Panc1 (cell line): ENCODE results near the gene ZFAND3. TPM values are rescaled to one million over a fixed set of nuclear protein-coding genes. Genes with fewer than 3 reads are reported as not detected.

Experiments
- ATAC-seq: fragments of 200-7000 bp; cut with Tn5 transposase; 2 replicates; pipeline ENCODE4 v1.9.1; 2020; ENCODE audit warnings: mild to moderate bottlenecking, moderate library complexity
- BruUV-seq: library from RNA; stranded (reverse); fragments of 400-500 nt; replicated peaks from 2 replicates; lab custom pipeline; 2021; lab: Mats Ljungman, UMichigan
- CTCF ChIA-PET: fragments of 300-600 bp; sonication (Branson Sonifier 250); formaldehyde crosslinking; loops from one replicate; lab custom pipeline; 2022; ENCODE audit warnings: antibody characterized with exemption; lab: Charles Lee
- POLR2A ChIA-PET: fragments of 300-600 bp; sonication (Branson Sonifier 250); formaldehyde crosslinking; loops from one replicate; lab custom pipeline; 2022; ENCODE audit warnings: antibody characterized with exemption; lab: Charles Lee
- DNase-seq: peaks from one replicate; pipeline ENCODE4 v3.0.0-alpha.2; 2010; ENCODE audit warnings: low read depth, low spot score
- H3K27ac ChIP-seq: 2 replicates; pipeline ENCODE4 v1.5.1; 2011; ENCODE audit warnings: mild to moderate bottlenecking, low read length, inconsistent platforms
- H3K27me3 ChIP-seq: fragments of 200-500 bp; sonication (Bioruptor generic); 2 replicates; pipeline ENCODE4 v1.6.0; 2014; ENCODE audit warnings: low read length, inconsistent platforms; ENCODE audit not compliant: control insufficient read depth, insufficient read depth
- H3K36me3 ChIP-seq: fragments of 200-500 bp; sonication (Bioruptor generic); 2 replicates; pipeline ENCODE4 v1.5.1; 2014; ENCODE audit warnings: inconsistent platforms, mild to moderate bottlenecking, low read length, moderate library complexity; ENCODE audit not compliant: control insufficient read depth, insufficient read depth
- H3K4me1 ChIP-seq: 2 replicates; pipeline ENCODE4 v1.5.1; 2011; ENCODE audit warnings: inconsistent platforms, mild to moderate bottlenecking, low read length, moderate library complexity; ENCODE audit not compliant: control insufficient read depth, insufficient read depth
- H3K4me3 ChIP-seq, 2 experiments: 2 replicates each; pipeline ENCODE4 v1.5.1; 2011 to 2012; ENCODE audit warnings: low read depth in 2 of 2, low read length in 2 of 2, mild to moderate bottlenecking in 2 of 2, inconsistent platforms in 1 of 2, moderate library complexity in 1 of 2
- H3K9me3 ChIP-seq: fragments of 200-500 bp; sonication (Bioruptor generic); 2 replicates; pipeline ENCODE4 v1.5.1; 2014; ENCODE audit warnings: low read depth, mild to moderate bottlenecking, inconsistent platforms, low read length, moderate library complexity; ENCODE audit not compliant: control insufficient read depth, insufficient read depth
- CTCF ChIP-seq: fragments of 450-650 bp; IDR thresholded peaks from 2 replicates; pipeline ENCODE4 v1.5.1; 2017; ENCODE audit warnings: mild to moderate bottlenecking
- POLR2AphosphoS5 ChIP-seq: IDR thresholded peaks from 2 replicates; pipeline ENCODE4 v1.6.1; 2012; ENCODE audit warnings: mild to moderate bottlenecking, low read depth, low read length, moderate library complexity
- REST ChIP-seq, 2 experiments: IDR thresholded peaks; 2 replicates each; pipeline ENCODE4 v1.6.1; 2011 to 2012; ENCODE audit warnings: low read depth in 2 of 2, control low read depth in 1 of 2, low read length in 1 of 2, mild to moderate bottlenecking in 1 of 2, moderate library complexity in 1 of 2; ENCODE audit not compliant: insufficient read depth in 1 of 2
- SIN3A ChIP-seq: IDR thresholded peaks from 2 replicates; pipeline ENCODE4 v1.6.1; 2012; ENCODE audit warnings: low read depth, mild to moderate bottlenecking, low read length, moderate library complexity, borderline replicate concordance; ENCODE audit not compliant: insufficient read depth
- TCF7L2 ChIP-seq: IDR thresholded peaks from 2 replicates; pipeline ENCODE4 v1.6.1; 2011; ENCODE audit warnings: mild to moderate bottlenecking, low read depth, low read length, inconsistent platforms
- in situ Hi-C: cut with HindIII; loops from 2 replicates; pipeline ENCODE4 v1.10.0; 2016; ENCODE audit warnings: low sequenced_read_pairs, low pct_unique_long_range_greater_than_20kb
- intact Hi-C: fragments of 100-400 bp; cut with micrococcal nuclease; formaldehyde crosslinking; loops from one replicate; pipeline ENCODE4 v1.10.0; 2022; ENCODE audit not compliant: unreplicated experiment
- total RNA-seq: library from RNA; stranded (reverse); gene quantifications from one replicate; pipeline ENCODE4 v1.2.1, GENCODE V29; 2021; ENCODE audit not compliant: unreplicated experiment

Gene ZFAND3
- total RNA-seq, 1 experiment from 2014 or later = 95.9 TPM

DNA sequence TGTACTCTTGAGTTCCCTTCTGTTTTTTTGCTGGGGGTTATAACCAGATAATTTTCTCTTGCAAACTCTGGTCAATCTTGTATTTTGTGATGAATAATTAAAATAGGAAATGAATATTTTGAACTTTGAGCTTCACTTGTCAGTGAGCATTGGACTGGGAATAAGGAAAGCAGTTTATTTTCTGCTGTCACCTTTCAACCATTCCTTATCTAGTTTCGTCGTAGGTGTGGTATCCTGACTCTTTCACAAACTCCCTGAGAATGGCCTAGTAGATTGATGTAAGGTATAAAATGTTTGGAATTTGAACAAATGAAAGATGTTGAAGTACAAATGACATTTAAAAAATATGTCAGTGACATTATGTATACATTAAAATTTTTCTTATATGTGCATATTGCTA is 98.0 kb downstream of the ZFAND3 start:
- no peaks in the 10 kb centered on the region for H3K36me3 ChIP-seq
- POLR2A ChIA-PET = no interaction called here
- no TSS peak for BruUV-seq
- CTCF ChIA-PET = no interaction called here
- TF ChIP-seq POLR2AphosphoS5 (no peak), TCF7L2 (no peak), SIN3A (no peak)
- no peak for DNase-seq
- H3K27me3 ChIP-seq = no peaks in the 10 kb centered on the region
- ATAC-seq = no peak
- H3K4me1 ChIP-seq = peaks cover 7% of the 10 kb centered on the region; the same call in 1 of the 2 replicates
- H3K27ac ChIP-seq = no peak overlapping the region
- H3K4me3 ChIP-seq = no peak overlapping the region
- no peaks in the 10 kb centered on the region for H3K9me3 ChIP-seq
- in situ Hi-C loops (no loop called here), intact Hi-C loops (no loop called here)

DNA sequence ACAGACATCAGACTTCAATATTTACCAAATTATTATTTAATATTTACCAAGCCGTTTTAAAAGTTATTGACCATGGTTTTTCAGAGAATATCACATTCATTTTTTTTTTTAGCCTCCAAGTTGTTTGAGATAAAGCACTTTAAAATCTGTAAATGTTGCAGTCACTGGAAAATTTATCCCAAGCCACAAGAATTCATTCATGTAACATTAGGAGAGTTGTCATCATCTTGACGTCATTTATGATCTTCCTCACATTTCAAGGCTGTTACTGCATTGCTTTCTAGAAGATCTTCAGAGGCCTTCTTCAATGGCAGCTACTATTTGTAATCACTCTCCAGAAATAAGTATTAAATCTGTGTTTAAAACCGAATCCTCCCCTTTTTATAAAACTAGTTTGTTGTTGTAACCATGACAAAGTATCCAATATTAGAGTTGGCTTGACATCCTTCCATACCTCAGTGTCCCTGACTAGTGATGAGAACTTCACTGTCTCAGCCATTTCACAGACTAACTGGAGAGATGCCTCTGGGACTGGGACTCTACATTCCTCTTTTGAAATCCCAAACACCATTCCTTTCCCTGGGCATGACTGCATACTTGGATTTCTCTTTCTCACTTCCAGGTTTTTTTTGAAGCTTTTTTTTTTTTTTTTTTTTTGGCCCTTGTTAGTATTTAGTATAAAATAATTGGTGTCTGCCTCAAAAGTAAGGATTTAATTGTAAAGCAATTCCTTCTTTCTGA is 100.1 kb downstream of the ZFAND3 start:
- no TSS peak for BruUV-seq
- TF ChIP-seq TCF7L2 (no peak), REST (IDR thresholded peaks at IDR 0.05; ENCODE audit: insufficient read depth in 1 of 2, low read depth in 2 of 2, low read length in 1 of 2) (no peak), SIN3A (no peak), POLR2AphosphoS5 (no peak), CTCF (no peak)
- H3K36me3 ChIP-seq = no peaks in the 10 kb centered on the region
- no peaks in the 10 kb centered on the region for H3K9me3 ChIP-seq
- in situ Hi-C loops (no loop called here), intact Hi-C loops (no loop called here)
- POLR2A ChIA-PET = interaction anchor here (0.5 kb wide), 1 partner anchor 344 kb away, joined by 9 read pairs; no protein-coding TSS in a partner anchor
- no peak overlapping the region for H3K4me3 ChIP-seq
- no peaks in the 10 kb centered on the region for H3K27me3 ChIP-seq
- ATAC-seq = no peak
- H3K27ac ChIP-seq = no peak overlapping the region
- peaks cover 7% of the 10 kb centered on the region; the same call in 1 of the 2 replicates for H3K4me1 ChIP-seq
- DNase-seq = no peak
- CTCF ChIA-PET = no interaction called here

DNA sequence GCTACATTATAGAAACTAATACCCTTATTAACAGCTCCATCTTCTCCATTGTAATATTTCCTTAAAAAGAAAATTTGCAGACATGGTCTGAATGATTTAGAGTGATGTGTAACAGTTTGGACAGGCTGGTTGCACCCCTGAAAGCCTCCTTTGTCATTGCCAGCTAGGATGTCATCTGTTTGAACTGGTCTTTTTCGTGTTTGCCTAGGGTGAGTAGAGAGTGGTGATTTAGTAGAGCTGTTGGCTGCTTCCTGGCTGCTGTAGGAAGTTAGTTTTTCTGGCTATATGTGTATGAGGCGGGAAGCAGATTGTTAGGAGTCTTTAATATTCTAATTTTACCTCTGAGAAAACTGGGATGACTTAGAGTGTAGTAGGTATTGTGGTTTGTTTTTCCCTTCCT is 101.1 kb downstream of the ZFAND3 start:
- no peaks in the 10 kb centered on the region for H3K27me3 ChIP-seq
- 0 out of 2 replicates have a peak, but pooled peaks have one; percentile 63 for ATAC-seq
- CTCF ChIA-PET = no interaction called here
- H3K27ac ChIP-seq = no peak overlapping the region
- no peaks in the 10 kb centered on the region for H3K9me3 ChIP-seq
- no peaks in the 10 kb centered on the region for H3K36me3 ChIP-seq
- no peak for TF ChIP-seq TCF7L2
- no peak for TF ChIP-seq CTCF
- TF ChIP-seq SIN3A = no peak
- TF ChIP-seq POLR2AphosphoS5 = no peak
- TF ChIP-seq REST (IDR thresholded peaks at IDR 0.05; ENCODE audit: insufficient read depth in 1 of 2, low read depth in 2 of 2, low read length in 1 of 2) = no peak
- intact Hi-C loops = no loop called here
- H3K4me3 ChIP-seq = no peak overlapping the region
- DNase-seq = peak; percentile 33
- in situ Hi-C loops = no loop called here
- peaks cover 7% of the 10 kb centered on the region; the same call in 1 of the 2 replicates for H3K4me1 ChIP-seq
- POLR2A ChIA-PET = no interaction called here
- BruUV-seq = no TSS peak
